ENCODE measurements around the gene AFF1.
"Not testable (repeated sequence)": the region's sequence is repeated elsewhere in the genome, so short reads cannot be mapped to it uniquely, and the experiment has no call there.

Gene AFF1

DNA sequence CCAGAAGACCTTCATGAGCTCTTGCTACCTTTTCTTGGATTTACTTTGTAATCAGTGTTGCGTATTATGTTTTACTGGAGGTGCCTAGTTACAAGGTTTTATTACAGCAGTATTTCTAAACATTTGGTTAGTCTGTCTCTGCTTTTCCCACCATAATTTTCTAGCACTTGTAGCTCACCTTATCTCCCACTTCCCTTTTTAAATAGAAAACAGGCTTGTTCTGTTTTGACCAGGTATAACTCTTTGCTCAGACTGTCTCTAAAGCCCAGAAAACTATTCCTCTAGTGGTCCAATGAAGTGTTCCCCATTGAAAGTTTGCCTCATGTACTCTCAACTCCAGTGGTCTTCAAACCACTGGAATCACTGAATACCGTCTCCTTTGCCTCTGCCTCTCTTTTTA lies 43.9 kb downstream of the AFF1 start:
- in situ Hi-C loops (cut with HindIII; ENCODE audit: low sequenced_read_pairs): no loop called here

DNA sequence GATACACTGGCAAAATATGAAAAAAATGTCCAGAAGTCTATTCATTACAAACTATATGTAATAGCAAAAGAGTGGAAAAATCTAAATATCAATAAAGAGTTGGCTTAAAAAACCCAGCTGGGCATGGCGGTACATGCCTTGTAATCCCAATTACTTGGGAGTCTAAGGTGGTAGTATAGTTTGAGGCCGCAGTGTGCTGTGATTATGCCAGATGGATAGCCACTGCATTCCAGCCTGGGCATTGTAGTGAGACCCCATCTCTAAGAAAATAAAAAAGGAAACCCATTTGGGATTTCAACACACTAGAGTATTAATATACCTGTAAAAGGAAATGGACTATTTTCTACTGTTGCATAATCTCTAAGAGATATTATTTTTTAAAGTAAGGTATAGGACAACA lies 45.4 kb downstream of the AFF1 start:
- DNase-seq (ENCODE audit: low read depth, low spot score): no peak
- TF ChIP-seq, protein P1, sequence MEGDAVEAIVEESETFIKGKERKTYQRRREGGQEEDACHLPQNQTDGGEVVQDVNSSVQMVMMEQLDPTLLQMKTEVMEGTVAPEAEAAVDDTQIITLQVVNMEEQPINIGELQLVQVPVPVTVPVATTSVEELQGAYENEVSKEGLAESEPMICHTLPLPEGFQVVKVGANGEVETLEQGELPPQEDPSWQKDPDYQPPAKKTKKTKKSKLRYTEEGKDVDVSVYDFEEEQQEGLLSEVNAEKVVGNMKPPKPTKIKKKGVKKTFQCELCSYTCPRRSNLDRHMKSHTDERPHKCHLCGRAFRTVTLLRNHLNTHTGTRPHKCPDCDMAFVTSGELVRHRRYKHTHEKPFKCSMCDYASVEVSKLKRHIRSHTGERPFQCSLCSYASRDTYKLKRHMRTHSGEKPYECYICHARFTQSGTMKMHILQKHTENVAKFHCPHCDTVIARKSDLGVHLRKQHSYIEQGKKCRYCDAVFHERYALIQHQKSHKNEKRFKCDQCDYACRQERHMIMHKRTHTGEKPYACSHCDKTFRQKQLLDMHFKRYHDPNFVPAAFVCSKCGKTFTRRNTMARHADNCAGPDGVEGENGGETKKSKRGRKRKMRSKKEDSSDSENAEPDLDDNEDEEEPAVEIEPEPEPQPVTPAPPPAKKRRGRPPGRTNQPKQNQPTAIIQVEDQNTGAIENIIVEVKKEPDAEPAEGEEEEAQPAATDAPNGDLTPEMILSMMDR (IDR thresholded peaks at IDR 0.05; ENCODE audit: low read depth, low read length): no peak
- no peak overlapping the region for H3K4me3 ChIP-seq (ENCODE audit: low read depth, low read length)
- in situ Hi-C loops (cut with HindIII; ENCODE audit: low sequenced_read_pairs): no loop called here

More for the DNA sequence above, 43.9 kb downstream of the AFF1 start:
- TF ChIP-seq, protein P1 (IDR thresholded peaks at IDR 0.05; ENCODE audit: low read depth, low read length): no peak
- no peak for DNase-seq (ENCODE audit: low read depth, low spot score)
- H3K4me3 ChIP-seq (ENCODE audit: low read depth, low read length): no peak overlapping the region

GRCh38 chr4:86981789-86982188 lies 47.0 kb downstream of the AFF1 start:
- in situ Hi-C loops (cut with HindIII; ENCODE audit: low sequenced_read_pairs): no loop called here
- no peak for DNase-seq (ENCODE audit: low read depth, low spot score)
- TF ChIP-seq, protein P1 (IDR thresholded peaks at IDR 0.05; ENCODE audit: low read depth, low read length): no peak
- no peak overlapping the region for H3K4me3 ChIP-seq (ENCODE audit: low read depth, low read length)

DNA sequence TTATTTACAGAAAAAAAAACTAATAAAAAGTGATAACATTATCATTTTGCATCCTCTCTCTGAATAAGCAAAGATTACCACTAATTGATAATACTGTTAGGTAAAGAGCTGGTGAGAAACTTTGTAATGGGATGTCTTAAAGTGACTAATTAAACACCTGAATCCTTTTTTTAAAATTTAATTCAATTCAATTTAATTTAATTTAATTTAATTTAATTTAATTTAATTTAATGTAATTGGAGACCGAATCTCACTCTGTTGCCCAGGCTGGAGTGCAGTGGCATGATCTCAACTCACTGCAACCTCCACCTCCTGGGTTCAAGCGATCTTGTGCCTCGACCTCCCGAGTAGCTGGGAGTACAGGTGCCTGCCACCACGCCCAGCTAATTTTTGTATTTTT lies 51.0 kb downstream of the AFF1 start:
- in situ Hi-C loops (cut with HindIII; ENCODE audit: low sequenced_read_pairs); DNase-seq (ENCODE audit: low read depth, low spot score): not testable (repeated sequence)

GRCh38 chr4:86989658-86990057 lies 54.8 kb downstream of the AFF1 start:
- DNase-seq (ENCODE audit: low read depth, low spot score); H3K4me3 ChIP-seq (ENCODE audit: low read depth, low read length); in situ Hi-C loops (cut with HindIII; ENCODE audit: low sequenced_read_pairs): not testable (repeated sequence)

More for the DNA sequence above, 51.0 kb downstream of the AFF1 start:
- not testable (repeated sequence) for H3K4me3 ChIP-seq (ENCODE audit: low read depth, low read length)

DNA sequence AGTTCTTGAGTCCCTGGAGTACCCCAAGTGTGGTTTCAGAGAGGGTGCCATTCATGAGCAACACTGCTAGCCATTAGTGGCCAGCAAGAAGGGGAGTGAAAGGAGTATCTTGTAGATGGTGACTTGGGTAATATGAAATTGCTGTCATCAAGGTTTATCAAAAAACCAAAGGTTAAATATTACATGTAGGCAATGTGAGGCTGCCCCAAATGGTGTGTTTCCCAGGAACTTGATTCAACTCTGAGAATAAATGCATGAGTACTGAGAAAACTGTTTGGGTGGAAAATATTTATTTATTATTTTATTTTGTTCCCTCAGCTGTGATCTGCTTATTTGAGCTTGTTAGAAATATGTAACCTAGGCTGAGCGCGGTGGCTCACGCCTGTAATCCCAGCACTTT lies 55.7 kb downstream of the AFF1 start:
- TF ChIP-seq, protein P1 (IDR thresholded peaks at IDR 0.05; ENCODE audit: low read depth, low read length): no peak
- no peak for DNase-seq (ENCODE audit: low read depth, low spot score)
- in situ Hi-C loops (cut with HindIII; ENCODE audit: low sequenced_read_pairs): no loop called here

GRCh38 chr4:86991994-86992393 lies 57.2 kb downstream of the AFF1 start:
- in situ Hi-C loops (cut with HindIII; ENCODE audit: low sequenced_read_pairs): no loop called here
- TF ChIP-seq, protein P1 (IDR thresholded peaks at IDR 0.05; ENCODE audit: low read depth, low read length): no peak
- H3K4me3 ChIP-seq (ENCODE audit: low read depth, low read length): no peak overlapping the region
- no peak for DNase-seq (ENCODE audit: low read depth, low spot score)

More for the DNA sequence above, 55.7 kb downstream of the AFF1 start:
- no peak overlapping the region for H3K4me3 ChIP-seq (ENCODE audit: low read depth, low read length)
